Measurements from ENCODE around the gene HSBP1L1.
"Not testable (repeated sequence)": the region's sequence is repeated elsewhere in the genome, so short reads cannot be mapped to it uniquely, and the experiment has no call there.

HSBP1L1 gene

DNA sequence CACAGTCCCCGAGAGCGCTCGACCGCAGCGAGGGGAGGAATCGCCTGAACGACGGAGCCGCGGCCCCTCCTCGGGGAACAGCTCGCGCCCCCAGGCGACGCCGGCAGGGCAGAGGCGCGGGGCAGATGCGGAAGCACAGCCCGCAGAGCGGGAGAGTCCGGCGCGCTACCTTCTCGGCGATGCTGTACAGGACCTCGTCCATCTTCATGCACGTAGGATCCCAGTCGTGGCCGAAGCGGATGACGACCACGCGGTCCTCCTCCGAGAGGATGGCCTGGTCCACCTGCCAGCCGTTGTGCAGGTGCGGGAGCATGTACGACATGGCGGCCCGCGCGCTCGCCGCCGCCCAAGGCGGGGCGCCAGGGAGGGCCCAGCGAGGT lies 23.6 kb downstream of the HSBP1L1 start:
- DNase-seq = peak; percentile 68

DNA sequence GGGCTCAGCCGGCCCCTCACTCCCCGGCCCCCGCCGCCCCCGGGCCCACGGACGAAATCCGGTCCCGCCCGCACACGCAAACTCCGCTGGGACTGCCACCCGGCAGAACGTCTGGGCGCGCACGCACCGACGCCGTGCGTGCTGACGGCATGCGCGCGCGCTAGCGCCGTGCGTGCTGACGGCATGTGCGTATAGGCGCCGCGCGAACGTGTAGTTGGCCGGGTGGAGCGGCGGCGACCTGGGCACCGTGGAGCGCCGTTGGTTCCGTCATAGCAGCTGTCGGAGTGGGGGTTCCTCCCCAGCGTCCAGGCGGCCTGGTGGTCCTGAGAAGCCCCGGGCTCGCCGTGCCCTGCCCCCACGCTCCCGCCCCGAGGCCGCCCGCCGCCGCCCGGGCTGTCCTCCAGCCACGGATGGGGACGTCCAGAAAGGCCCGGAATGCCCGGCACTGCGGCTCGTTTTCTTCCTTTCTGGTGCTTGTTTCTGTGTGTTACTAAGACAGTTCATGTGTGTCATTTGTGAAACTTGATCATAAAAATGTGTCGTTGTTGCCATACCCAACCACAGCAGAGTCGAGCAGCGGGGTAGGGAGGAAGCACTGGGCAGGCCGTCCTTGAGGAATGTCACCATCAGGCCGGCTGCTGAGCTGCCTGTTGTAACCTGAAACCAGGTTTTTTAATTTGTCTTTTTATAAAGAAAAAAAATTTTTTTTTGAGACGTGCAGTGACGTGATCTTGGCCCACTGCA lies 24.2 kb downstream of the HSBP1L1 start, which contains the start of gene TXNL4A:
TXNL4A (minus strand) TSS at position 113 of the 744 bp plus-strand sequence. CDS start 171 bp downstream, outside the sequence.
- DNase-seq = peak; percentile 84 to 88

DNA sequence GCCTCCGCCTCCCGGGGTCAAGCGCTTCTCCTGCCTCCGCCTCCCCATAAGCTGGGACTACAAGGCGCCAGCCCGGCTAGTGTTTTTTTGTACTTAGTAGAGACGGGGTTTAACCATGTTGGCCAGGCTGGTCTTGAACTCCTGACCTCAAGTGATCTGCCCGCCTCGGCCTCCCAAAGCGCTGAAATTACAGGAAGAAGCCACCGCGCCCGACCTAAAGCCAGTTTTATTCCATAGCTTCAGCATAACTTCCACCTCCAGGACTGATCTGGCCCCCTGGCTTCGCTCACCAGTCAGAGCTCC lies 24.7 kb downstream of the HSBP1L1 start:
- no peak for DNase-seq

DNA sequence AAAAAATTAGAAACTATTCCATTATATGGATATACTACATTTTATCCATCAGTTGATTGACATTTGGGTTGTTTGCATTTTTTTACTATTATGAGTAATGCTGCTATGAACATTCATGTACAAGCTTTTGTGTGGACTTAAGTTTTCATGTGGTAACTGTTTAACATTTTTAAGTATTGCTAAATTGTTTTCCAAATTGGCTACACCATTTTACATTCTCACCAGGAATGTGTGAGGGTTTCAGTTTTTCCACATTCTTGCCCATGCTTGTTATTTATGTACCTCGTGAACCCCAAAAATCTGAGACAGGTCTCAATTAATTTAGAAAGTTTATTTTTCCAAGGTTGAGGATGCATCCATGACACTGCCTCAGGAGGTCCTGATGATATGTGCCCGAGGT lies 27.1 kb downstream of the HSBP1L1 start:
- DNase-seq = no peak

DNA sequence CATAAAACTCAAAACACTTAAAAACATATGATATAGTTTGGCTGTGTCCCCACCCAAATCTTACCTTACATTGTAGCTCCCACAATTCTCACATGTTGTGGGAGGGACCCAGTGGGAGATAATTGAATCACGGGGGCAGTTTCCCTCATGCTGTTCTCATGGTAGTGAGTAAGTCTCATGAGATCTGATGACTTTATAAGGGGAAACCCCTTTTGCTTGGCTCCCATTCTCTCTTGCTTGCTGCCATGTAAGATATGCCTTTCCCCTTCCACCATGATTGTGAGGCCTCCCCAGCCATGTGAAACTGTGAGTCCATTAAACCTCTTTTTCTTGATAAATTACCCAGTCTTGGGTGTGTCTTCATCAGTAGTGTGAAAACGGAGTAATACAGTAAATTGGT lies 35.3 kb downstream of the HSBP1L1 start:
- DNase-seq = not testable (repeated sequence)

DNA sequence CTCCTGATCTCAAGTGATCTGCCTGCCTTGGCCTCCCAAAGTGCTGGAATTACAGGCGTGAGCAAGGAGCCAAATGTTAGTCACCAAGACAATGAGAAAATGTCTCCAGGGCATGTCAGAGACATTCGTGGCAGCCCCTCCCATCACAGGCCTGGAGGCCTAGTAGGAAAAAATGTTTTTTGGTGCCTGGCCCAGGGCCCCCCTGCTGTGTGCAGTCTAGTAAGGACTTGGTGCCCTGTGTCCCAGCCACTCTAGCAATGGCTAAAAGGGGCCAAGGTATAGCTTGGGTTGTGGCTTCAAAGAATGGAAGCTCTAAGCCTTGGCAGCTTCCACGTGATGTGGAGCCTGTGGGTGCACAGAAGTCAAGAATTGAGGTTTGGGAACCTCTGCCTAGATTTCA lies 36.4 kb downstream of the HSBP1L1 start:
- no peak for DNase-seq

DNA sequence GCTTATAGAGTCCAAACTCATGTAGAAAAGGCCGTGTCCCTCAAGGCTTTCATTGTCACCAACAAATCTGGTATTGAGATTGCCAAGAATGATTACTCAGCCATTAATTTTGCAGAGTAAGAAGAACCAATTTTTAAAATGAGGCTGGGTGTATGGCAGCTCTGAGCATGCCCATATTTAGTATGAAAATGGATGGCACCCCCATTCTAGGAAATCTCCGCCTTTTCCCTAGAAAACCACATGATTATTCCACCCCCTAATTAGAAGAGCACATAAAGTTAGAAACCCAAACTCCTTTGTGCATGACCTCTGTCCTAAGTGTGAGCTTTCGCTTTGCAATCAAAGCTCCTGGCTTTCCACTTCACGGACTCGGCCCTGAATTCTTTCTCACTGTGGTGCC lies 38.0 kb downstream of the HSBP1L1 start:
- DNase-seq = no peak

DNA sequence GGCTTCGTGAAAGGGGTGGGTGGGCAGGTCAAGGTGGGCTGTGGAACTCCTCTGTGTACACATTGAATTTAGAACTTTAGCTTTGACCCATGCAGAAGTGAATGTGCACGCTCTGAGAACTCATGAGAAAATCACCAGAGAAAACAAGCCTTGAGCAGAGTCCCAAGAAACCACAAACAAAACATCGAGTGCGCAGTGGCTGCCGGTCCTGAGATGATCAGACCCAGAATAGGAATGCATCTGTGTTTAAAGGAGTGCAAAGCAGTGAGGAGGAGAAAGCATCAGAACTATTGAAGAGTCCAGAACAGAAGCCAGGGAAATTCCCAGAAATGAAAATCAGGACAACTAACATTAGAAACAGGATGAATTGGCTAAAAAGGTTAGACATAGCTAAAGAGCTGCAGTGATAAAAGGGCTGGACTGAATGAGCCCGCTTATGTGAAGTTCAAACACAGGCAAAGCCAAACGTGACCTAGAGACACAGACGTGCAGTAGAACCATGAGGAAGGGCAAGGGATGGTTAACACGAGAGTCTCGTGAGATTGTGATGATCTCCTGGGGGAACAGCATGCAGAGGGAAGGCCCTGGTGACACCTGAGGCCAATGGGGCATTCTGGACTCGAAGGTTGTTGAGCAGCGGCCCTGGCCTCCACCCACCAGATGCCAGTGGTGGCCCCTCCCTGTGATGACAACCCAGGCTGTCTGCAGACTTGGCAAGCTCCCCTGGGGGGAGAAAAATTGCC lies 40.3 kb downstream of the HSBP1L1 start:
- DNase-seq = no peak

DNA sequence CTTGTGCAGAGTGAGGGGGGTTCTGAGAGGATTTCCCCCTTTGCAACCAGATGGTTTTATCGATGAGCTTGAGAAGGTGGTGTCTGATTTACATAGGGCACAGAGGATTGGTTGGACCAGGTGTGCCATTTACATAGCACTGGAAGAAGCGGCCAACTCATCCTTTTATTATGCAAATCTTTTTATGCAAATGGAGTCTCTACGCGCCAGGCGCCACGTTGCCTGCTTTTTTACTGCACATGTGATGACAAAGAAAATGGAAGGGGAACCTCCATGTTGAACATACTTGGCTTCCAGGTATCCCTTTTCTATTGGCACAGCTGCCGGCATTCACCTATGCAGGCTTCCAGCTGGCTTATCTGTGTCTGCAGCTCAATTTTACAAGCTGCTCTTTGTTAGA lies 42.3 kb downstream of the HSBP1L1 start:
- no peak for DNase-seq

DNA sequence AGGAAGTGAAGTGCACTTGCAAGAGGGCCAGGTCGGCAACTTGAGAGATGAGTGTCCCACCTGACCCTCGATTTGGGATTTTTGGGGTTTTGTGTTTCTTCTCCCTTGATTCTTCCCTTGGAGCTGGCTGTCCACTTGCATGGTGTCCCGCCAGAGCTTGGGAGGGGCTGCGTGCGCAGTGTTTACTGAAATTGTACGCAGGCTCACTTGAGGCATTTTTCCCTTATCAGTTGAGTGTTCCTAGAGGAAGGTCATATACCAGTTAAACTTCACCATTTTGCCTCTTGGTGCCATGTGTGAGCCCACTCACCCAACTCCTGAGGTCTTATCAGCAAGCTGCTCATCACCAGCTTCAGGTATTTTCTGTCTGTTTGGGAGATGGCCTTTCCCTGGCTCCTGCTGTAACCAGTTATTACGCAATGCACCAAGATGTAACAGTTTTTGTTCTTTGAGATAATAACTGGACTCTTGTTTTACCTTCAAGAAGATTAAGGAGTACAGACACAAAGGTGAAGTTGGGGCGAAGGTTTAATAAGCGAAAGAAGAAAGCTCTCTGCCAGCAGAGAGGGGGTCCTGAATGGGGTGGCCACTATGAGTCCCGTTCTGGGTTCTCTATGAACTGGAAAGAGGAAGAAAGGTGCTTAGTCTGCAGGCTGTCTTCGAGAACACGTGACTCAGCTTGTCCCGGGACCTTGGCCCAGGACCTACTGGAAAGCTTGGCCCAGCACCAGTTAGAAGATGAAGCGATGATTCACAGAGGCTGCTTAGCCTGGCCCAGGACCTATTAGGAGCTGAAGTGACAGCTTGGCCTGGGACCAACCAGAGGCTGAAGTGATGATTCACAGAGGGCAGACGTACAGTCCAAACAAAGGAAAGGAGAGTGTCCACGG lies 45.5 kb downstream of the HSBP1L1 start:
- DNase-seq = no peak

DNA sequence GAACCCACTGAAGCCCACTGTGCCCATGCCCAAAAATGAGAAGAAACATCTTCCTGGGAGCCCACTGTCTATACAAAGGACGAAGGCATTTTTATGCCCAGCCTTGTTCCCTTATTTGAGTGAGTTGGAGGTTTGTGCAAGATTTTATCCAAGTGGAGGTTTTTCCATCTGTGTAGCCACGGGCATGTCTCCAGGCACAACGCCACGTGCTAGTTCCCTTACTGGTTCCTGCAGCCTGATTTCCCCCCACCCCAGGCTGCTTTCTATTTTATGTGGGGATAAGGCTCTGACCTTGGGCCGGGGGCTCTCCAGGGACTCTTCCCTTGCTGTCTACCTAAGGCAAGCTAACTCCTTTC lies 46.1 kb downstream of the HSBP1L1 start:
- DNase-seq = no peak

DNA sequence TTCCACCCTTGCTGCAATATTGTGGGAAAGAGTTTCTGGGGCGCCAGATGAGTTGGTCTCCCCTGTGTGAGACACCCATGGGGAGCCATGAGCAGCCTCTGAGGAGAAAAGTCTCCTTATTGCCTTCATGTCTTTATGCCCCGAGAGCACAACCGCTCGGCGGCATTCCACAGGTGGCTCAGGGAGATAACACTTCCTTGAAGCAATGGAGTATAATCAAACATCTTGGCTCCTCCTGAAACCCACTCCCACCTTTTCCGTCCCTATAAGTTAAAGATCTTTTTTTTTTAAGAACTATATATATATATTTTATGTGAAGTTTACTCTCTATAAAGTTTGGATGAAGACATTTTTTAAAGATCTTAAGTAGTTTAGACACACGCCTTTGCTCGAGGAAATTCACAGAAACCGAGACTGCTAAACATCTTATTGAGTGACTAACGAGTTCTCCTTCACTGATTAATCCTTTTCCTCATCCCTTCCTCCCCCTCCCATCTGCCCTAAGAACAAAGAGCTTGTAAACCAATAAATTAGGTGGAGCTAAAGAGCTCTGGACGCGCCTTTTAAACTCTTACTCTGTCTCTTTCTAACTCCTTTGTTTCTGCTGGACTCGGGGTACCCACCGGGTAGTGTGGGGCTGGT lies 47.2 kb downstream of the HSBP1L1 start:
- DNase-seq = not testable (repeated sequence)

DNA sequence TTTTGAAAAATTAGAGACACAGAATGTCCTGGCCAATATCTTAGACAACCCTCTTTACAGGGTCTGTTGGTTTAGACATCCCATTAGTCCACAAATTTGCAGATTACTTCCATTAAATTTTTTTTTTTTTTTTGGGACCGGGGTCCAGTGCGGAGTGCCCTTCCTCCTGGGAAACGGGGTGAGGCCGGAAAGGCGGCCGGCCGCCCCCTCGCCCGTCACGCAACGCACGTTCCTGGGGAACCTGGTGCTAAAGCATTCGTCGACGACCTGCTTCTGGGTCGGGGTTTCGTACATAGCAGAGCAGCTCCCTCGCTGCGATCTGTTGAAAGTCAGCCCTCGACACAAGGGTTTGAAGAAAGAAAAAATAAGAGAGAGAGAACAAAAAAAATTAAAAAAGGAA lies 48.3 kb downstream of the HSBP1L1 start:
- DNase-seq = no peak
